LoVo (cell line): ENCODE data around the gene PDE7B.
"Not testable (repeated sequence)": the region's sequence is repeated elsewhere in the genome, so short reads cannot be mapped to it uniquely, and the experiment has no call there.

Source experiments
- DNase-seq: peaks from one replicate; pipeline ENCODE4 v3.0.0-alpha.2; 2016; ENCODE audit warnings: low spot score

Gene PDE7B

DNA sequence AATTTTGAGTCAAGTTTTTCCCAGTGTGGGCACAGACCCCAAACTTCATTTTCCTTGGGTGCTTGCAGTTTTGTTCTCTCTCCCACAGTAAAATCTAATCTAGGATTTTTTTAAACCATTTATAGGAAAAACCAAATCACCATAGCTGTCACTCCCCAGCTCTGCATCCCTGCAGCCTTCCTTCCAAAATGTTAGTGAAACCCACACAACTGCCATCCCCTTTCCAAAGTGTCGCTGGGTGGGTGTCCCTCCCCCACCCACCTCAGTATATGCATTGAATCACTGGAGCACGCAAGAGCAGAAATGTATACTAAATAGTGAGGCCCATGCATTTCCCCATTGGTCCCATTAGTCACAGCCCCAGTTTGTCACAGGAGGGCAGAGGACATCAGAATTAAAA, 260.3 kb downstream of the PDE7B start:
- DNase-seq = no peak

DNA sequence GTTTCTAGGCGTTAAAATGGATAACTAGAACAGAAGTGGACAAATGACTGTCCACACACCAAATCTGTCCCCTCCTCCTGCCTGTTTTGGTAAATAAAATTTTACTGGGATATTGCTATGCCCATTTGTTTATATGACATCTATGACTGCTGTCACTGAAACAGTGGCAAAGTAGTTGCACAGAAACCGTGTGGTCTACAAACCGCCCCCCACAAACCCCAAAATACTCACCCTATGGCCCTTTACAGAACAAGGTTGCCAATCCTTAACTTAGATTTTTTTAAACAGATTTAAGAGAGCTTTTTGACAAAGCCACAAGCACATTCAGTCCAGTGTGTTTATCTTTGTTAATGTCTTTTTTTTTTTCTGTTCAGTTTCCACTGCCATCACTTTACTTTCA, 260.8 kb downstream of the PDE7B start:
- DNase-seq = no peak

DNA sequence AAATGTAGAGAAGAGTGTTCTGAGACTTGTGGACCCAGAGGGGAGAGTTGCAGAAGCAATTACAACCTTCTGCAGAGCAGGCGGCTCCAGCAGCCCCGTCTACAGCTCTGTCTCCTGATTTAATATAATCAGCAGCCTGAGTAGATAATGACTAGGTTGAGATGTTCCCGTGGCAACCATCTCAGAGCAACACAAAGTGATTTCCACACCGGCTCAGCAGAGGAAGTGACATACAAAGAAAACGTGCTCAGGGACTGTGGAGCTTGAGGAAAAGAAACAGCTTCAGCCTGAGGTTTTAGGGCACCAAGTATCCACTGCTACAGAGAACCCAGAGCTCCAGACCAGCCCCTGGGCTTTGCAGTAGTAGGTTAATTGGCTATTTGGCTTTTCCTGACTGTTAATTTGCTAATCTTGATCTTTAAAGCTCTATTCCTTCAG, 262.3 kb downstream of the PDE7B start:
- DNase-seq = no peak

DNA sequence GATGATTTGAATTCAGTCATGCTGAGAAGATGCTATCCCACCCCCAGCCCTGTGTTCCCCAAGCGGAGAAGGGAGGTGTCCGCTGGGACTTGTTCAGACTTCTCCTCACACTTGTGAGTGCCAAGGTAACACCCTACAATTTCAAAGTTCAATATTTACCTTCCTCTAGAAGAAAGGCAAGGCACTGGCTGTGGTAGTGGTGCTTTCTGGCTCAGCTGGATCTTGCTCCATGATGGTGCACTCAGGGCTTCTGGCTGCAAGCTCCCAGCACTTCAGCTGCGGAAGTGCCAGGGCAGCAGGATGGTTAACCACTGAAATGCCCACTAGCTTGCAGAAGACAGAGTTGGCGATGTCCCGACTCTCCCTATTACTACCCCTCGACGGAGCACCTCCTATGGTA, 263.2 kb downstream of the PDE7B start:
- no peak for DNase-seq

DNA sequence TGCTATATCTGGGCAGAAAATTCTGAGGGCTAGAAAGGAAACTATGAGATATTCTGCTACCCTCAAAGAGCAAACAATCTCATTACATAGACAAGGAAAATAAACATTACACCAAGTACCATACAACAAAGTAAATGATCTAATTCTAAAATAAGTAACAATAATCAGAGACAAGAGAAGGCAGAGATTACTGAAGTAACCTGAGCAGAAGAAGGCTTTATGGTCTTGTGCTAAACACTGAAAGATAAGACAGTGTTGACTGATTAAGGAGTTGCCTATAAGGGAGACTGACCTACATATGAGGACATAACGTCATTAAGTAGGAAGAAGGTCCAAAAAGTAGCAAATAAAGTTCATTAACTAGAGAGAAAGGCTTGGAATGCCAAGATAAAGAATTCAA, 264.4 kb downstream of the PDE7B start:
- no peak for DNase-seq

DNA sequence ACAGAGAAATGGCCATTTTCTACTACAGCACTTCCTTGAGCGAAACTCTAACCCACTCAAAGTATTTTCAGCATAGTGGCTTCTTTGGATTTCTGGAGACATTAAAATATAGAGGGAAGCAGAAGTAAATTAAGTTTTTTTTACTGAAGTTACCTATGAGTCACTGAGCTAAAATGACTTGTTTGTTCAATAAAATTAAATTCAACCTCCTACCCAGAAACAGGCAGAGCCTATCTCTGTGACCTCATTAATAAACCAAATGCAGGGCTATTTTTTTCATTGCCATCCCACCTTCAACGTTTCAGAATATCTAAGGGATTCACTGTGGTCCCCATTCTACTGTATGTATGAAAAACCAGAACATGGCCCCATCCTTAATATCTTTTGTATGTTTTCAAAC, 265.6 kb downstream of the PDE7B start:
- no peak for DNase-seq

DNA sequence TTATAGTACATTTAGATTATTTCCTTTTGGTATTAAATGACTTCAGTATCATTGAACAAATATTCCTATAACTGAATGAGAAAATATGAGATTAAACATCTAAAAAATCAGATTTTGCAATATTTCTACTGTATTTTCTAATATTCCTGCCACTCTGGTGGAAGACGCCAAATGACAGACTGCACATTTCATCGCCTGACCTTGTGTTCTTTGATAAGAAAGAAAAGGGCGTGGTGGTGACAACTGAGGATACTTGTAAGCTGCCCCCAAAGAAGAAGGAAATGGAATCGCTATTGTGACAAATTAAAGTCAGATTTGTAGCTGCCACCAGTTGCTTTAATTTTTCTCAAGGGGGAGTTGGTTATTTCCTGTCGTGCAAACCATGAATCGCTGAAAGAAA, 267.3 kb downstream of the PDE7B start:
- DNase-seq = no peak

DNA sequence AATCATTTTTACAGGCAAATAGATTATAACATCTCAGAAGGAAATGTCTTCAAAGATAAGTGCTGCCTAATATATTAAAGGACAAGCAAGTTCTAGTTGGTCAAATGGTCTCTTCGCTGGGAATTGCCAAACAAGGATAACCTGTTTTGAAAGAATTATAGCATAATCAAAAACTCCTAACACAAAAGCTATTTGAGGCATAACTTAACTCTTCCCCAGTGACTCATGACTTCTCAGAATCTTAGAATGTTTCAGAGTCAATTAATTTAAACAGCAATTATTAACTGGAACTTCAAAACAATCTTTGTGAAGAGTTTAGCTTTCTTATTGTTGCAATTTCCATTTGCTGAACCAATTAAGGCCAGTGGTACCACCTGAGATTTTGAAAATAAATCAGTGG, 272.0 kb downstream of the PDE7B start:
- no peak for DNase-seq

DNA sequence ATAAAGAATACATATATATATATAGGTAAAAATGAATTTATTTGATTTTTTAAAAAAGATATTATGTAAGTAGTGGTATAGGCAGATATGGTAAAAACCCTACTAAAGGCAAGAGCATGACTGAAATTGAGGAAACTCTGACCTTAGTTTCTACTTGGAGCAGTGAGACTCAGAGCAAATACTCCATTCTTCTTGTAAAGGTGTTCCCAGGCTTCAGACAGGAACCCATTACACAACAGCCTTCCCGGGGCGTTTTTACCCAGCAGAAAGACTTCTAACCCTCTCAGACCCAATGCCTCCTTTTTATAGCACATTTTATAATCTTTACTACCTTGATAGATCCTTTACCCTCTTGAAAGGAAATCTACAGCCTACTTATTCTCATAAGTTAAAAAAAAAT, 274.1 kb downstream of the PDE7B start:
- DNase-seq = no peak

DNA sequence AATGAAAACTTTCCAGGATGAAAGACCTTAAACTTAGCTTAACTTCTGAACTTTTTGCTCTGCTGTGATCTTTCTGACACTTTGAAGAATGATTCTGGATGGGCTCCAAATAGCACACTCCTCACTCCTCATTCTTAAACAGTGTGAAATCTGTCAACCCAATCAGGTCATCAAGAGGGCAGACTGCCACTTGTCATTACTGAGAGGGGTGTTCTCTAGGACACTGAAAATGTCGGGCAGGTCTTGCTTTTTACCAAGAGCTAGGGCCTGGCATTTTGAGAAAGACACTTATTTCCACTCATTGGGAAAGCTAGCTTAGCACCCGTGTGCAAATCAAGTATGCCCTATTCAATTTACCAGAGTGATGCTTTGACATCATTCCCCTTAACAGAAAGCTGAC, 276.4 kb downstream of the PDE7B start:
- no peak for DNase-seq

DNA sequence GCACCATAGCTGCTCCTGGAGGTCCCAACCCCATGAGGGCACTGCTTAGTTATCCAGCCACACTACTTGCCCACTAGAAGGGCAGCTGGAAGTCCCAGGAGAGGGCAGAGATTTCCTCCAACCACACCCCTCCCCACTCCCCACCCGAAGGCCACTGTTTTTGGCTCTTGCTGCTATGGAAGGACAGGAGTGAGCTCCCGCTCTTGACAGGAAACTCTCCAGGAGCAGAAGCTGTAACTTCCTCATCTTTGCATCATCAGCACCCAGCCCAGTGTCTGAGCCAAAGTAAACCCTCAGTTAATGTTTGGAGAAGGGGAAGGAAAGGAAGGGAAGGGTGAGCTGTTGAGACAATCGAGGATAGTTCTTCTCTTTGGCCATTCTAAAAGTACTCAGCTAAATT, 277.9 kb downstream of the PDE7B start:
- no peak for DNase-seq

DNA sequence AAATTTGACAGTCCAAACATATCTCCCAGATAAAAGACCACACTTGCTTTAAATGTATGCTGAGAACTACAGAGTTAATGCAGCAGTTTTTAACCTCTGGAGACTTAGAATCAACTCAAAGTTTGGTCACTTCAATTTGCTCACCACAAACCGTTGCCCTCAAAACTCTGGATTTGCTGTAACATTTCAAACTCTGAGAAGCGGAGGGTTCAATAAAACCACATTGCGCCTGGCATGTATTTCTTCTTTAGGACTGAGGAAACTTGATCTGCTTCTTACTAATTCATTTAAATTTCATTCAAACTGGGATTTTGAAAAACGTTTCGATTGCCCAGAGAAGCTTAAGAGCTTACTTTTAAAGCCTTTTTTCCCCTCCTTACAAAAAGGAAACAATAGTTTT, 282.8 kb downstream of the PDE7B start:
- DNase-seq = no peak

DNA sequence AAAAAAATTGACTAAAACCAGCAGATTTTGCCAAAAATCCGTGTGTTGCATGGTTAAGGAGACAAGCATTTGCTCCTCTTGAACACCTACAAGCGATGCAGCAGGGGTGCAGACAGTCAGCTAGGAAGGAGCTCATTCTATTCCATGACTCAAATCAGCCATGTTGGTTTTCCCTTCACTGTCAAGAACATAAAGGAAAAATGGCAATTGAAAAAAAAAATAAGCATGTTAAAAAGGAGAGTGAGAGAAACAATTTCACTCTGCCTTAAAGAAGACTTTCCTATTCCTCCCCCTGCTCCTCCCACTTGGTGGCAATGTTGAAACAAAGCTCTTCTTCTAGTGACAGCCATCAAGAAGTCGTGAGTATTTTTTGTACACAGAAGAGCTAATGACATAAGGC, 283.2 kb downstream of the PDE7B start:
- no peak for DNase-seq

DNA sequence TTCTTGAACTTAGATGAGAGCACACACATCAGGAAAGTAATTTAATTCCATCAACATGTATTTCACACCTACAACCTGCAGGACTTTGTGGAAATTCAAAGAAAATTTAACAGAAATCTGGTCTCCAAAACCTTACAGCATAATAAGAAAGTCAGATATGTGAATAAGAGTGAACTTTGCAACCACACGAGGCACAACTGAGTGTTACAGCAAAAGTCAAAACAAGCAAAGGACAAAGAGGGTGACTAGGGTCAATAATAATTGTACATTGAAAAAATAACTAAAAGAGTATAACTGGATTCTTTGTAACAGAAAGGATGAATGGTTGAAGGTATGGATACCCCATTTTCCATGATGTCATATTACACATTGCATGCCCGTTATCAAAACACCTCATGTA, 284.8 kb downstream of the PDE7B start:
- DNase-seq = no peak

DNA sequence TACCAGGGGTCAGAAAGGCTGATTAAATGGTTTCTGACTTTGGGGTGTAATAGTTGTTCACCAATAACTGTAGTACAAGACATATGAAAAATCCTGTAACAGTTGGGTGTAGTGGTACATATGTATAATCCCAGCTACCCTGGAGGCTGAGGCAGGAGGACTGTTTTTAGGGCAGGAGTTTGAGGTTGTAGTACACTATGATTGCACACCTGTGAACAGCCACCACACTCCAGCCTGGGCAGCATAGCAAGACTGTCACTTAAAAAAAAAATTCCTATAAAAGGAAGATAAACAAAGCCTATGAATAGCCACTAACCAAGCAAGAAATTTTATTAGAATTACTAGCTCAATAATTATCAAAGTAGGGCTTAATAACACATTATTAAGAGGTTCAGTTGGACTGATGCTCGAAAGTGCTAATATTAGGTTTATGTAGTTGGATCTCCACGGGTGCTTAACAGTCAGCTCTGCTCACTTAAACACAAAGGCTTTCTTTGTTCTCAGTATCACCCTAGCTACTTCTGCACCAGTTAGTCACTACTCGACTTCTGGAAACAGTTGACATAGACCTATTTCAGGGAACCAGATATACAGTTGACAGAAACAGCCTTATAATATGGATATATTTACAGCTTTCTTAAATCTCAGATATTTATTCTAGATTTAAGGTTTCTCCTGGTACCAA, 285.6 kb downstream of the PDE7B start:
- no peak for DNase-seq

DNA sequence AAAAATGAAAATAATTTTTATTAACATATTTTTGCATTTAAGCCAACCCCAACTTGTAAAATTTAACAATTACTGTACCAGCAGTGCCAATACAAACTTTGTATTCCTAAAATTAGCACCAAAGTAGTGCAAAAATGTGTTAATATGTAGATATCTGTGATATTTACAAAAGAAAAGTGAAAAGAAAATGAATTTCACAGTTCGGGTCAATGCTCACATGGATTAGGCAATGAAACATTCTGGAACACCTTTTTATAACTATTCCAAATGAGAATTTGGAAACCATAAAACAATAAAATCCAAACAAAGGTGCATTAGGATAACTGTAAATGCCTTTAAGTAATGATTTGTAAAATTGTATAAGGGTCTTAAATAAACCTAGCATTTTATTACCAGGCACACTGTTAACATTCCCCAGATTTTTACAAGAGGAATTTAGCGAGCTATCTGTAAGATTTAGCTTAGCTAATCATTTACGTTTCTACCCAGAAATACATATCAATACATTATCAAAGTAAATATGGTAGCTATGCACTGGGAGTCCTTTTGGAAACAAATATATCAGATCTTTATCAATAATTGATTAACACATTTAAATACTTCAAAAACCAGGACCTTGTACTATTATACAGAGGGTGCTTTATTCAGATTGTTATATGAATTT, 286.4 kb downstream of the PDE7B start:
- no peak for DNase-seq

DNA sequence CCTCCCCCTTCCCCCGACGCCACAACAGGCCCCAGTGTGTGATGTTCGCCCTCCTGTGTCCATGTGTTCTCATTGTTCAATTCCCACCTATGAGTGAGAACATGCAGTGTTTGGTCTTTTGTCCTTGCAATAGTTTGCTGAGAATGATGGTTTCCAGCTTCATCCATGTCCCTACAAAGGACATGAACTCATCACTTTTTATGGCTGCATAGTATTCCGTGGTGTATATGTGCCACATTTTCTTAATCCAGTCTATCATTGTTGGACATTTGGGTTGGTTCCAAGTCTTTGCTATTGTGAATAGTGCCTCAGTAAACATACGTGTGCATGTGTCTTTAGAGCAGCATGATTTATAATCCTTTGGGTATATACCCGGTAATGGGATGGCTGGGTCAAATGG, 287.6 kb downstream of the PDE7B start:
- not testable (repeated sequence) for DNase-seq

DNA sequence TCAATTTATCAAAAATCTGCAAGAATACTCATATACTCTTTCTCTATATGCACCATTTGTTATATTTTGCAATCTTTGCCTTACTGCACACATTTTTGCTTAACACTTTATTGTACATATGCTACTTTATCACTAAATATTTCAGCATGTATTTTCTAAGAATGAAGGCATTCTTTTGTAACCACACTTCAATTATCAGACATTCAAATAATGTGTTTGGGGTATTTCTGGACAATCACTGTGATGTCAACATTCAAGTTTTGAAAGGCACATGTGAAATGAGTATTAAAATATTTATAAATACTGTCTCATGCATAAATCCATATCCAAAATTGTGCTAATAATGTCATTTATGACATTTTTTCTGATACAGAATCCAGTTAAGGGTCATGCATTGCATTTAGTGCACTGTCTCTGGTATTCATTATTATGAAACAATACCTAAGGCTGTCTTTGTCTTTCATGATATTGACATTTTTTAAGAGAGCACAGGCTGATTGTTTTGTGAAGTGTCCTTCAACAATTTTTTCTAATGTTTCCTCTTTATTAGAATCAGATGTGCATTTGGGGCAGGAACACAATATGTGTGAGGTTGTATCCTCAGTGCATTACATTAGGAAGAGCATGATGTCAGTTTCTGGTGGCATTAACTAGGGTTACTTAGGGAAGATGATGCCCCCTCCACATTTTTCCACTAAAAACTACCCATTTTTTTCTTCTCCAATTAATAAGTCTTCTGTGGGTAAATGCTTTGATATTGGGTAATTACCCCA, 292.9 kb downstream of the PDE7B start:
- DNase-seq = no peak

DNA sequence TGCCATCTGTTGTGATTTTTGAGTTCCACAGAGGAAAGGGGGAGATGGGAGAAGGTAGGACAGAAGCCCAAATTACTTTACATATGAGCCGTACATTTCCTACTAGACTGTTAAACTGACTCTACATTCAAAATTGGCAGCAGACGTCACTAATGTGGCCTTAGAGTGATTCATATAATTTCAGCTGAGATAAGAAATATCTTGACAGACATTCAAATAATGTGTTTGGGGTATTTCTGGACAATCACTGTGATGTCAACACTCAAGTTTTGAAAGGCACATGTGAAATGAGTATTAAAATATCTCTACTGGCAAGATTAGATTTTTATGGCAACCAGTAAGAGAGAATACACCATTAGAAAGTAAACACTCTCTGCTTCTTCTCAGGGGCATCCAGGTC, 294.6 kb downstream of the PDE7B start:
- DNase-seq = no peak

DNA sequence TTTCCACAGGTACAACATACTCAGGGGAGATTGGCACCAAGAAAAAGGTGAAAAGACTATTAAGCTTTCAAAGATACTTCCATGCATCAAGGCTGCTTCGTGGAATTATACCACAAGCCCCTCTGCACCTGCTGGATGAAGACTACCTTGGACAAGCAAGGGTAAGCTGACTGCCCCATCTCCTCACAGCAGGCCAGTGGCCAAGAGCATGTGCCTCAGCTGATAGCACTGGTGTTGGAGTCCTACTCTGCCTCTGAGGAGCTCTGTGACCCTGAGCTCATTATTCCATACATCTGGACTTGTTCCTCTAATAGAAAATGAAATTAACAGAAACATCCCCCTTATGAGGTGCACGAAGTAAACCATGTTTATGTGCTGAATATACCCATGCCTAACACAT, 295.8 kb downstream of the PDE7B start:
- DNase-seq = no peak

DNA sequence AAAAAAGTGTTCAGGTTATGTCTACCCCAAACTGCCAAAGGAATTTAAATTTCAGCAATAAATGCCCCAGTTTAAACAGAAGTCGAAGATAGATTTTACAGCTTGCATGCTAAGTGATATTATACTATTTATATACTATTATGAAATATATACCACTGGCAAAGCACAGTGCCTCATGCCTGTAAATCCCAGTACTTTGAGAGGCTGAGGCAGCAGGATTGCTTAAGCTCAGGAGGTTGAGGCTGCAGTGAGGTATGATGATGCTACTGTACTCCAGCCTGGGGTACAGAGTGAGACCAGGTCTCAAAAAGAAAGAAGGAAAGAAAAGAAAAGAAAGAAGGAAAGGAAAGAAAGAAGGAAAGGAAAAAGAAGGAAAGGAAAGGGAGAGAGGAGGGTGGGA, 296.6 kb downstream of the PDE7B start:
- DNase-seq = no peak

DNA sequence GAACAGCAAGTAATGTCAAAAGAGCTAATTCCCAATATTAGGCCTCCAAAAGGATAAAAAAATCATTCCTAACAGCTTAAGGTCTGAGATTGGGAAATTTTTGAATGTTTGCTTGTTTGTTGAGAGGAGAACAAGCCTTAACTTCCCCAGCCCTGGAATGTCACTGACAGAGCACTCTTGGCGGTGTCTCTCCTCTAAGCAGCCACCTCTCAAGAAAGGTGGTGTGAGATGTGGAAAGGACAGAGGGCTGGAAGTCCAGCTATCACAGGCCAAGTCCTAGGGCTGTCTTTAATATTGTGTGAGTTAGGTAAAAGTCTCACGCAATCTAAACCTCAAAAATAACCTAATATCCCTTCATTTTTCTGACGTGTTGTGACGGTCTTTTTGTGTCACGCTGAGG, 297.0 kb downstream of the PDE7B start:
- no peak for DNase-seq

DNA sequence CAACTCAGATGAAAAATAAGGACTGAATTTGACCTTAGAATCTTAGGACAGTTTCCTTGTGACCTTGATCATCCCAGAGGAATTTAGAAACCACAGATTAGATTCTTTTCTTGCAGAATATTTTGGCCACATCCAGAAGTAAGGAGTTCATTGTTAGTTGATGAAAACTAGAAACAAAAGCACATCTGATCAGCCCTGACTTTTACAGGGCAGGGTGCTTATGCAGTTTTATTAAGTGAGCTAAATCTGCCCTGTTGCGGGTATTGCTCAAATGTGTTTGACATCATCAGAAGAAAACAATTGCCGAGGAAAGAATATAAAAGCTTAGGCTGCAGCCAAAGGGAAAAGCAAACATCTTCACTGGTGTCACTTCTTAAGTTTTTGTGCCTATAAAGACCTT, 297.8 kb downstream of the PDE7B start:
- DNase-seq = no peak
